HL-60 (cell line): ENCODE measurements around the gene SDK1.

Source experiments
- POLR2AphosphoS5 ChIP-seq: IDR thresholded peaks from 2 replicates; pipeline ENCODE4 v1.6.1; 2012; ENCODE audit warnings: low read depth
- TF ChIP-seq, protein P1 (sequence below): IDR thresholded peaks from one replicate; pipeline ENCODE4 v1.5.1; 2011; ENCODE audit warnings: low read length, control low read depth, inconsistent platforms; ENCODE audit not compliant: insufficient read depth
- TF ChIP-seq, protein P2 (sequence below): IDR thresholded peaks from 2 replicates; pipeline ENCODE4 v1.6.1; 2012; ENCODE audit warnings: low read depth; ENCODE audit not compliant: insufficient replicate concordance

DNA sequence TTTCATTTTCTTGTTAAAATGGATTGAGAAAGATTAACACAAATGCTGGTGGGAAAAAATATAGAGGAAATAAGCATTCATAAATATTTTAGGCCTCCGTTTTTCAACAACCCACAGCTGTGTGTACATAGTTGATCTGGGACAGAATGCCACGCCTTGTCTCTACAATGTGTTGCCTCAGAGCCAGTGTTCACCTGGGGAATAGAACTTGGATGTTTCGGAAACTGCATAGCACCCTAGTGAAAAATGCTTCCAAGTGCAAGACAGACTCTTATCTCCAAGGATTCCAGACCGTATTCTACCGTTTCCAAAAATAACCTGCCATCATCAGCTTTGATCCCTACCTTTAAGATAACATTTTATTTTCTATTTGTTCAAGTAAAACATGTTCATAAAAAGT lies 260.9 kb downstream of the SDK1 start:
- TF ChIP-seq, protein P1, sequence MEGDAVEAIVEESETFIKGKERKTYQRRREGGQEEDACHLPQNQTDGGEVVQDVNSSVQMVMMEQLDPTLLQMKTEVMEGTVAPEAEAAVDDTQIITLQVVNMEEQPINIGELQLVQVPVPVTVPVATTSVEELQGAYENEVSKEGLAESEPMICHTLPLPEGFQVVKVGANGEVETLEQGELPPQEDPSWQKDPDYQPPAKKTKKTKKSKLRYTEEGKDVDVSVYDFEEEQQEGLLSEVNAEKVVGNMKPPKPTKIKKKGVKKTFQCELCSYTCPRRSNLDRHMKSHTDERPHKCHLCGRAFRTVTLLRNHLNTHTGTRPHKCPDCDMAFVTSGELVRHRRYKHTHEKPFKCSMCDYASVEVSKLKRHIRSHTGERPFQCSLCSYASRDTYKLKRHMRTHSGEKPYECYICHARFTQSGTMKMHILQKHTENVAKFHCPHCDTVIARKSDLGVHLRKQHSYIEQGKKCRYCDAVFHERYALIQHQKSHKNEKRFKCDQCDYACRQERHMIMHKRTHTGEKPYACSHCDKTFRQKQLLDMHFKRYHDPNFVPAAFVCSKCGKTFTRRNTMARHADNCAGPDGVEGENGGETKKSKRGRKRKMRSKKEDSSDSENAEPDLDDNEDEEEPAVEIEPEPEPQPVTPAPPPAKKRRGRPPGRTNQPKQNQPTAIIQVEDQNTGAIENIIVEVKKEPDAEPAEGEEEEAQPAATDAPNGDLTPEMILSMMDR: no peak
- no peak for TF ChIP-seq POLR2AphosphoS5
- TF ChIP-seq, protein P2, sequence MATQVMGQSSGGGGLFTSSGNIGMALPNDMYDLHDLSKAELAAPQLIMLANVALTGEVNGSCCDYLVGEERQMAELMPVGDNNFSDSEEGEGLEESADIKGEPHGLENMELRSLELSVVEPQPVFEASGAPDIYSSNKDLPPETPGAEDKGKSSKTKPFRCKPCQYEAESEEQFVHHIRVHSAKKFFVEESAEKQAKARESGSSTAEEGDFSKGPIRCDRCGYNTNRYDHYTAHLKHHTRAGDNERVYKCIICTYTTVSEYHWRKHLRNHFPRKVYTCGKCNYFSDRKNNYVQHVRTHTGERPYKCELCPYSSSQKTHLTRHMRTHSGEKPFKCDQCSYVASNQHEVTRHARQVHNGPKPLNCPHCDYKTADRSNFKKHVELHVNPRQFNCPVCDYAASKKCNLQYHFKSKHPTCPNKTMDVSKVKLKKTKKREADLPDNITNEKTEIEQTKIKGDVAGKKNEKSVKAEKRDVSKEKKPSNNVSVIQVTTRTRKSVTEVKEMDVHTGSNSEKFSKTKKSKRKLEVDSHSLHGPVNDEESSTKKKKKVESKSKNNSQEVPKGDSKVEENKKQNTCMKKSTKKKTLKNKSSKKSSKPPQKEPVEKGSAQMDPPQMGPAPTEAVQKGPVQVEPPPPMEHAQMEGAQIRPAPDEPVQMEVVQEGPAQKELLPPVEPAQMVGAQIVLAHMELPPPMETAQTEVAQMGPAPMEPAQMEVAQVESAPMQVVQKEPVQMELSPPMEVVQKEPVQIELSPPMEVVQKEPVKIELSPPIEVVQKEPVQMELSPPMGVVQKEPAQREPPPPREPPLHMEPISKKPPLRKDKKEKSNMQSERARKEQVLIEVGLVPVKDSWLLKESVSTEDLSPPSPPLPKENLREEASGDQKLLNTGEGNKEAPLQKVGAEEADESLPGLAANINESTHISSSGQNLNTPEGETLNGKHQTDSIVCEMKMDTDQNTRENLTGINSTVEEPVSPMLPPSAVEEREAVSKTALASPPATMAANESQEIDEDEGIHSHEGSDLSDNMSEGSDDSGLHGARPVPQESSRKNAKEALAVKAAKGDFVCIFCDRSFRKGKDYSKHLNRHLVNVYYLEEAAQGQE: no peak
